ENCODE results near the gene ACOXL.

DNA sequence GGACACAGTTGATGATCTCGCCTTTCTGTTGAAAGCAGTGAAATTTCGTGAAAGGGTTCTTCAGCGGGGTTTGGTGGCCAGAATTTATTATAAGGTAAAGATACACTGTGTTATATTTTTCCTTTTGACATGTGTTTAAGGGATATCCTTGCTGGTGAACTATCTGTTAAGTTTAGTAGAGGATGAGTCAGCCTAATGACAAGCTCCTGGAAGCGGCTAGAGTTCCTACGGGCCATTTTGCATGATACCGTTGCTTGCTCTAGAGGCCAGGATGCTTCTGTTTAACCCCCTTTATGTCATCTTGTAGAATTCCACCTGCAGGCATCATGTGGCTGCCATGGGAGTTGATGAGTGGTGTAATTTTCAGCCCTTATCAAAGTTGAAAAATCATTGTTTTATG, 263.5 kb downstream of the ACOXL start:
- TF ChIP-seq, protein P1, sequence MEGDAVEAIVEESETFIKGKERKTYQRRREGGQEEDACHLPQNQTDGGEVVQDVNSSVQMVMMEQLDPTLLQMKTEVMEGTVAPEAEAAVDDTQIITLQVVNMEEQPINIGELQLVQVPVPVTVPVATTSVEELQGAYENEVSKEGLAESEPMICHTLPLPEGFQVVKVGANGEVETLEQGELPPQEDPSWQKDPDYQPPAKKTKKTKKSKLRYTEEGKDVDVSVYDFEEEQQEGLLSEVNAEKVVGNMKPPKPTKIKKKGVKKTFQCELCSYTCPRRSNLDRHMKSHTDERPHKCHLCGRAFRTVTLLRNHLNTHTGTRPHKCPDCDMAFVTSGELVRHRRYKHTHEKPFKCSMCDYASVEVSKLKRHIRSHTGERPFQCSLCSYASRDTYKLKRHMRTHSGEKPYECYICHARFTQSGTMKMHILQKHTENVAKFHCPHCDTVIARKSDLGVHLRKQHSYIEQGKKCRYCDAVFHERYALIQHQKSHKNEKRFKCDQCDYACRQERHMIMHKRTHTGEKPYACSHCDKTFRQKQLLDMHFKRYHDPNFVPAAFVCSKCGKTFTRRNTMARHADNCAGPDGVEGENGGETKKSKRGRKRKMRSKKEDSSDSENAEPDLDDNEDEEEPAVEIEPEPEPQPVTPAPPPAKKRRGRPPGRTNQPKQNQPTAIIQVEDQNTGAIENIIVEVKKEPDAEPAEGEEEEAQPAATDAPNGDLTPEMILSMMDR (IDR thresholded peaks at IDR 0.05; ENCODE audit: low read length): no peak
- TF ChIP-seq EZH2 (IDR thresholded peaks at IDR 0.05; ENCODE audit: borderline replicate concordance, low read length): no peak
